ENCODE measurements around the gene DLGAP1.

DNA sequence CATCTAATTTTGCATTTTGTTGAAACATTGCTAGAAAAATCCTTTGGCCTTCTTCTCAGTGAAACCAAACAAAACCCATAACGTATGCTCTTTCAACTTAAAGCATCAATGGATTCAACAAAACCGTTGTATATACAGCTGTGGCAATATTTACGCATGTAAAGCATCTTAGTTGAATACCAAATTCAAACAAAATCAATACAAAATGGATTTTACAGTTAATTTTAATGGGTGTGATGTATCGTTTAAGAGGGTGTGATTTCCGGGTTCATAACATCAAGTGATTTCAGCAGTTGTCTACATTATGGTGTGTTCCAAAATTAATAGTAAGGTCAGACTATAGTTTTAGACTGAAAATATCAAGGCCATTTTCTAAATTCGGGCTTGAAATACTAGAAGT lies 806.9 kb downstream of the DLGAP1 start:
- TF ChIP-seq, protein P1, sequence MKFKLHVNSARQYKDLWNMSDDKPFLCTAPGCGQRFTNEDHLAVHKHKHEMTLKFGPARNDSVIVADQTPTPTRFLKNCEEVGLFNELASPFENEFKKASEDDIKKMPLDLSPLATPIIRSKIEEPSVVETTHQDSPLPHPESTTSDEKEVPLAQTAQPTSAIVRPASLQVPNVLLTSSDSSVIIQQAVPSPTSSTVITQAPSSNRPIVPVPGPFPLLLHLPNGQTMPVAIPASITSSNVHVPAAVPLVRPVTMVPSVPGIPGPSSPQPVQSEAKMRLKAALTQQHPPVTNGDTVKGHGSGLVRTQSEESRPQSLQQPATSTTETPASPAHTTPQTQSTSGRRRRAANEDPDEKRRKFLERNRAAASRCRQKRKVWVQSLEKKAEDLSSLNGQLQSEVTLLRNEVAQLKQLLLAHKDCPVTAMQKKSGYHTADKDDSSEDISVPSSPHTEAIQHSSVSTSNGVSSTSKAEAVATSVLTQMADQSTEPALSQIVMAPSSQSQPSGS (tag by site-specific recombination; IDR thresholded peaks at IDR 0.05; ENCODE audit: low read depth): no peak
- TF ChIP-seq, protein P2, sequence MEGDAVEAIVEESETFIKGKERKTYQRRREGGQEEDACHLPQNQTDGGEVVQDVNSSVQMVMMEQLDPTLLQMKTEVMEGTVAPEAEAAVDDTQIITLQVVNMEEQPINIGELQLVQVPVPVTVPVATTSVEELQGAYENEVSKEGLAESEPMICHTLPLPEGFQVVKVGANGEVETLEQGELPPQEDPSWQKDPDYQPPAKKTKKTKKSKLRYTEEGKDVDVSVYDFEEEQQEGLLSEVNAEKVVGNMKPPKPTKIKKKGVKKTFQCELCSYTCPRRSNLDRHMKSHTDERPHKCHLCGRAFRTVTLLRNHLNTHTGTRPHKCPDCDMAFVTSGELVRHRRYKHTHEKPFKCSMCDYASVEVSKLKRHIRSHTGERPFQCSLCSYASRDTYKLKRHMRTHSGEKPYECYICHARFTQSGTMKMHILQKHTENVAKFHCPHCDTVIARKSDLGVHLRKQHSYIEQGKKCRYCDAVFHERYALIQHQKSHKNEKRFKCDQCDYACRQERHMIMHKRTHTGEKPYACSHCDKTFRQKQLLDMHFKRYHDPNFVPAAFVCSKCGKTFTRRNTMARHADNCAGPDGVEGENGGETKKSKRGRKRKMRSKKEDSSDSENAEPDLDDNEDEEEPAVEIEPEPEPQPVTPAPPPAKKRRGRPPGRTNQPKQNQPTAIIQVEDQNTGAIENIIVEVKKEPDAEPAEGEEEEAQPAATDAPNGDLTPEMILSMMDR (tag by site-specific recombination; IDR thresholded peaks at IDR 0.05): no peak
- TF ChIP-seq GLI4 (tag by site-specific recombination; IDR thresholded peaks at IDR 0.05): no peak
- TF ChIP-seq KLF9 (tag by site-specific recombination; IDR thresholded peaks at IDR 0.05; ENCODE audit: low read depth): no peak
- TF ChIP-seq ZNF394 (tag by site-specific recombination; IDR thresholded peaks at IDR 0.05; ENCODE audit: borderline replicate concordance): no peak
- TF ChIP-seq PRDM1 (tag by site-specific recombination; IDR thresholded peaks at IDR 0.05): no peak
- no peak for TF ChIP-seq ZNF768 (tag by site-specific recombination; IDR thresholded peaks at IDR 0.05)
- TF ChIP-seq, protein P3, sequence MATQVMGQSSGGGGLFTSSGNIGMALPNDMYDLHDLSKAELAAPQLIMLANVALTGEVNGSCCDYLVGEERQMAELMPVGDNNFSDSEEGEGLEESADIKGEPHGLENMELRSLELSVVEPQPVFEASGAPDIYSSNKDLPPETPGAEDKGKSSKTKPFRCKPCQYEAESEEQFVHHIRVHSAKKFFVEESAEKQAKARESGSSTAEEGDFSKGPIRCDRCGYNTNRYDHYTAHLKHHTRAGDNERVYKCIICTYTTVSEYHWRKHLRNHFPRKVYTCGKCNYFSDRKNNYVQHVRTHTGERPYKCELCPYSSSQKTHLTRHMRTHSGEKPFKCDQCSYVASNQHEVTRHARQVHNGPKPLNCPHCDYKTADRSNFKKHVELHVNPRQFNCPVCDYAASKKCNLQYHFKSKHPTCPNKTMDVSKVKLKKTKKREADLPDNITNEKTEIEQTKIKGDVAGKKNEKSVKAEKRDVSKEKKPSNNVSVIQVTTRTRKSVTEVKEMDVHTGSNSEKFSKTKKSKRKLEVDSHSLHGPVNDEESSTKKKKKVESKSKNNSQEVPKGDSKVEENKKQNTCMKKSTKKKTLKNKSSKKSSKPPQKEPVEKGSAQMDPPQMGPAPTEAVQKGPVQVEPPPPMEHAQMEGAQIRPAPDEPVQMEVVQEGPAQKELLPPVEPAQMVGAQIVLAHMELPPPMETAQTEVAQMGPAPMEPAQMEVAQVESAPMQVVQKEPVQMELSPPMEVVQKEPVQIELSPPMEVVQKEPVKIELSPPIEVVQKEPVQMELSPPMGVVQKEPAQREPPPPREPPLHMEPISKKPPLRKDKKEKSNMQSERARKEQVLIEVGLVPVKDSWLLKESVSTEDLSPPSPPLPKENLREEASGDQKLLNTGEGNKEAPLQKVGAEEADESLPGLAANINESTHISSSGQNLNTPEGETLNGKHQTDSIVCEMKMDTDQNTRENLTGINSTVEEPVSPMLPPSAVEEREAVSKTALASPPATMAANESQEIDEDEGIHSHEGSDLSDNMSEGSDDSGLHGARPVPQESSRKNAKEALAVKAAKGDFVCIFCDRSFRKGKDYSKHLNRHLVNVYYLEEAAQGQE (tag by site-specific recombination; IDR thresholded peaks at IDR 0.05): no peak
- no peak for TF ChIP-seq SP7 (tag by site-specific recombination; IDR thresholded peaks at IDR 0.05)
- TF ChIP-seq ZNF138 (tag by site-specific recombination; IDR thresholded peaks at IDR 0.05; ENCODE audit: borderline replicate concordance): no peak
- no peak for TF ChIP-seq MEIS1 (CRISPR knock-in tag; IDR thresholded peaks at IDR 0.05; ENCODE audit: borderline replicate concordance)
